Measurements from ENCODE around the gene PCDHGA11. TPM values are rescaled to one million over a fixed set of nuclear protein-coding genes. Genes with fewer than 3 reads are reported as not detected.
A peak's percentile ranks its signal among the peaks of the same experiment; 100 is the strongest.
"Not testable (repeated sequence)": the region's sequence is repeated elsewhere in the genome, so short reads cannot be mapped to it uniquely, and the experiment has no call there.

PCDHGA11 gene
- total and polyA plus RNA-seq, 2 of the 4 experiments (the other 2 are of a cell fraction) = 5.4 to 6.9 TPM

DNA sequence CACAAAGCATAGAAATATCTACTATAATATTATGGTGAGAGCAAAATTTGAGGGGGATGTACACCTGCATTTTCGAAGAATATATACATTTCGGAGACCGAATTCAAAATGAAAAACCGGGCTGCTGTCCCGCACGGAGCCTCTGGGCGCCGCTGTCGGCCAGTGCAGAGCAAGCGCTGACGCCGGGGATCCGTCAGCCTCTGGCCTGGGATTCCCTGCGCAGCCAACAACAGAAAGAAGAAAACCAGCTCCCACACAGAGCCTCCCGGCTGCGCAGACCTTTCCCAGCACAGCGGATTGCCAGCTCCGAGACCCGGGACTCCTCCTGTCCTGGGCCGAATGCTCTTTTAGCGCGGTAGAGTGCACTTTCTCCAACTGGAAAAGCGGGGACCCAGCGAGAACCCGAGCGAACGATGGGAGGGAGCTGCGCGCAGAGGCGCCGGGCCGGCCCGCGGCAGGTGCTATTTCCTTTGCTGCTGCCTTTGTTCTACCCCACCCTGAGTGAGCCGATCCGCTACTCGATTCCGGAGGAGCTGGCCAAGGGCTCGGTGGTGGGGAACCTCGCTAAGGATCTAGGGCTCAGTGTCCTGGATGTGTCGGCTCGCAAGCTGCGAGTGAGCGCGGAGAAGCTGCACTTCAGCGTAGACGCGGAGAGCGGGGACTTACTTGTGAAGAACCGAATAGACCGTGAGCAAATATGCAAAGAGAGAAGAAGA is 12.9 kb upstream of the PCDHGA11 start, which contains the start of gene PCDHGB6:
TSS of gene PCDHGB6 (plus strand) at position 232 of the 716 bp plus-strand sequence. CDS start at position 414, 182 bp downstream.
- H3K4ac ChIP-seq (ENCODE audit: low read depth, low read length); H2BK20ac ChIP-seq (ENCODE audit: low read depth, low read length); BruUV-seq (replicated peaks); ATAC-seq (ENCODE audit: low read depth); H2AFZ ChIP-seq (replicated peaks; ENCODE audit: low read length, poor library complexity); H4K5ac ChIP-seq (ENCODE audit: low read depth, low read length); H4K8ac ChIP-seq (ENCODE audit: low read depth in 2 of 2, low read length in 2 of 2); H3K18ac ChIP-seq (ENCODE audit: low read depth, low read length); H2BK5ac ChIP-seq (ENCODE audit: low read depth, low read length, poor library complexity, severe bottlenecking); H2BK120ac ChIP-seq (ENCODE audit: low read depth, low read length); H2BK15ac ChIP-seq (ENCODE audit: low read depth, low read length); H3K56ac ChIP-seq (ENCODE audit: extremely low read depth, insufficient read depth, low read length); H3K9ac ChIP-seq (ENCODE audit: low read depth, low read length); in situ Hi-C loops (cut with MboI; ENCODE audit: low sequenced_read_pairs); H3K4me2 ChIP-seq (ENCODE audit: low read depth, low read length); H3K27ac ChIP-seq (ENCODE audit: insufficient read depth, low read length); H4K20me1 ChIP-seq (ENCODE audit: insufficient read depth, low read length); intact Hi-C loops (cut with micrococcal nuclease); H3K23ac ChIP-seq (ENCODE audit: low read depth, low read length); H3K27me3 ChIP-seq (ENCODE audit: control insufficient read depth, insufficient read depth, low read length); H3K4me1 ChIP-seq (ENCODE audit: control insufficient read depth, insufficient read depth, low read length); H3K14ac ChIP-seq (replicated peaks; ENCODE audit: low read depth, low read length); H3K9me1 ChIP-seq (ENCODE audit: insufficient read depth, low read length); H2AK9ac ChIP-seq (replicated peaks; ENCODE audit: low read depth, low read length, poor library complexity); dilution Hi-C loops (cut with HindIII; ENCODE audit: low sequenced_read_pairs, unreplicated experiment); H2AK5ac ChIP-seq (ENCODE audit: low read depth, low read length); H4K91ac ChIP-seq (ENCODE audit: insufficient read depth, low read depth, low read length): not testable (repeated sequence)
- H3K4me3 ChIP-seq (ENCODE audit: insufficient read depth, low read depth, low read length) = peak within 1 kb of the TSS; percentile 23; the same call in 1 of the 2 replicates
- WGBS, 2 experiments (ENCODE audit: extremely low coverage in 2 of 2, insufficient read length in 1 of 2) = 12% methylated on average over 12 of the region's 51 CpGs; no CpG with 5 or more reads in 1 of the 2 experiments
- peaks cover 18% of the 10 kb centered on the region for H3K36me3 ChIP-seq (ENCODE audit: control insufficient read depth, insufficient read depth, low read length)
- DNase-seq = peak; percentile 19
- TF ChIP-seq RAD21 (IDR thresholded peaks at IDR 0.05; ENCODE audit: low read length) = peak; percentile 38
- TF ChIP-seq, protein P1, sequence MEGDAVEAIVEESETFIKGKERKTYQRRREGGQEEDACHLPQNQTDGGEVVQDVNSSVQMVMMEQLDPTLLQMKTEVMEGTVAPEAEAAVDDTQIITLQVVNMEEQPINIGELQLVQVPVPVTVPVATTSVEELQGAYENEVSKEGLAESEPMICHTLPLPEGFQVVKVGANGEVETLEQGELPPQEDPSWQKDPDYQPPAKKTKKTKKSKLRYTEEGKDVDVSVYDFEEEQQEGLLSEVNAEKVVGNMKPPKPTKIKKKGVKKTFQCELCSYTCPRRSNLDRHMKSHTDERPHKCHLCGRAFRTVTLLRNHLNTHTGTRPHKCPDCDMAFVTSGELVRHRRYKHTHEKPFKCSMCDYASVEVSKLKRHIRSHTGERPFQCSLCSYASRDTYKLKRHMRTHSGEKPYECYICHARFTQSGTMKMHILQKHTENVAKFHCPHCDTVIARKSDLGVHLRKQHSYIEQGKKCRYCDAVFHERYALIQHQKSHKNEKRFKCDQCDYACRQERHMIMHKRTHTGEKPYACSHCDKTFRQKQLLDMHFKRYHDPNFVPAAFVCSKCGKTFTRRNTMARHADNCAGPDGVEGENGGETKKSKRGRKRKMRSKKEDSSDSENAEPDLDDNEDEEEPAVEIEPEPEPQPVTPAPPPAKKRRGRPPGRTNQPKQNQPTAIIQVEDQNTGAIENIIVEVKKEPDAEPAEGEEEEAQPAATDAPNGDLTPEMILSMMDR (conservative IDR thresholded peaks at IDR 0.05; ENCODE audit: low read depth, low read length) = peak; percentile 37
- H3K79me1 ChIP-seq (ENCODE audit: low read depth in 1 of 2, low read length in 2 of 2) = peaks cover 9 to 15% of the 10 kb centered on the region in 2 experiments
- CTCF ChIA-PET = interaction anchor here (0.6 to 1.4 kb wide), 6 partner anchors 12 to 156 kb away, joined by 3 to 9 read pairs (median 4); partner anchors contain the start of gene PCDHGA11
- peaks cover 60% of the 10 kb centered on the region for H3K9me3 ChIP-seq (ENCODE audit: control insufficient read depth, insufficient read depth, low read length)
- POLR2A ChIA-PET (ENCODE audit: unreplicated experiment) = interaction anchor here (0.6 to 1.5 kb wide), 2 partner anchors 153 to 189 kb away, joined by 4 to 5 read pairs; no protein-coding TSS in a partner anchor
